ENCODE results near the gene HIPK2.

- no peak for TF ChIP-seq CTCF (conservative IDR thresholded peaks at IDR 0.05)
- TF ChIP-seq ZFX (IDR thresholded peaks at IDR 0.05), result no peak
Measured at GRCh38 chr7:139525750-139526149, 252.0 kb downstream of the HIPK2 start.
